Muscle layer of colon (tissue), 2 donors: ENCODE results near the gene WDR93.
"Not testable (repeated sequence)": the region's sequence is repeated elsewhere in the genome, so short reads cannot be mapped to it uniquely, and the experiment has no call there.

Experiments
- H3K27ac ChIP-seq: one replicate; pipeline ENCODE4 v1.7.0; 2013; ENCODE audit warnings: low read depth, mild to moderate bottlenecking, low read length, moderate library complexity
- H3K27me3 ChIP-seq, 2 donors: one replicate each; pipeline ENCODE4 v1.7.0; 2013; ENCODE audit warnings: low read length in 2 of 2, mild to moderate bottlenecking in 2 of 2; ENCODE audit not compliant: insufficient read depth in 2 of 2, control insufficient read depth in 1 of 2
- H3K36me3 ChIP-seq: one replicate; pipeline ENCODE4 v1.7.0; 2013; ENCODE audit warnings: mild to moderate bottlenecking, low read length; ENCODE audit not compliant: insufficient read depth
- H3K4me1 ChIP-seq: one replicate; pipeline ENCODE4 v1.7.0; 2013; ENCODE audit warnings: mild to moderate bottlenecking, low read length; ENCODE audit not compliant: insufficient read depth
- H3K4me3 ChIP-seq, 2 donors: one replicate each; pipeline ENCODE4 v1.7.0; 2013; ENCODE audit warnings: low read length in 2 of 2, low read depth in 1 of 2, mild to moderate bottlenecking in 1 of 2, moderate library complexity in 1 of 2
- H3K9ac ChIP-seq: one replicate; pipeline ENCODE4 v1.7.0; 2013; ENCODE audit warnings: low read length
- H3K9me3 ChIP-seq: one replicate; pipeline ENCODE4 v1.7.0; 2013; ENCODE audit warnings: mild to moderate bottlenecking, low read length
- donor health status: abdominal sarcoma.
- donor health status: Adenocarcinoma of cecum.

Gene WDR93

DNA sequence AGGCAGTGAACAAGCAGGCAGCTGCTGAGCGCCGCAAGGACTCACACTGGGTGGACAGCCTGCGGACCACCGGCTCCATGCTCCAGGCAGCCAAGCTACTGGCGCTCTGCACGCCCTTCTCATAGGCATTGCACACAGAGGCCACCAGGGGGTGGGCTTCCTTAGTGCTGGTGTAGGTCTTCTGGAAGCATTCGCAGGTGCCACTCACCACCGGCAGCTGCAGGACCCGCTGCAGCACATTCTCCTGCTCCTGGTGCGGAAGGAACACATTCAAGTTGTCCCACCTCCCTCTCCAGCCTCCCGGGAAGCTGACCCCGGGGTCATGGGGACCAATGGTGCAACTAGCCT is 17.5 kb upstream of the WDR93 start:
- Histone ChIP-seq H3K27me3 (no peaks in the 10 kb centered on the region), H3K36me3 (no peaks in the 10 kb centered on the region), H3K9me3 (no peaks in the 10 kb centered on the region), H3K9ac (no peak overlapping the region), H3K4me3 (no peak overlapping the region), H3K27ac (no peak overlapping the region), H3K4me1 (peaks cover 8% of the 10 kb centered on the region)

DNA sequence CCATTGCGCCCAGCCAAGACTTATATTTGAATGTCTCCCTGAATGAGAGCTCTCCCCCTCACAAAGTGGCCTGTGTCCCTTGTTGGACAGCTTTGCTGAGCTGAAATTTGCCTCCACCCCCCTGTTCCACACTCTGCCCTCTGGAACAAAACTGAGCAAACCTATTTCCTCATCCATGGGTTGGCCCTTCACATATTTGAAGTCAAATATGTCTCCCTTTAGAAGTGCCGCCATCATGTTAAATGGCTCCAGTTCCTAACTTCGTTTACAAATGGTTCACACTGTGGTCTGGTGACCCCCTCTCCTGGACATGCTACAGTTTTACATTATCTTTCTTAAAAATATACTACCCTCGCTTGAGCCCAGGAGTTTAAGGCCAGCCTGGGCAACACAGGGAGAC is 16.1 kb upstream of the WDR93 start:
- Histone ChIP-seq H3K27ac (no peak overlapping the region), H3K9me3 (no peaks in the 10 kb centered on the region), H3K4me1 (peaks cover 8% of the 10 kb centered on the region), H3K4me3 (no peak overlapping the region), H3K36me3 (no peaks in the 10 kb centered on the region), H3K27me3 (no peaks in the 10 kb centered on the region), H3K9ac (no peak overlapping the region)

DNA sequence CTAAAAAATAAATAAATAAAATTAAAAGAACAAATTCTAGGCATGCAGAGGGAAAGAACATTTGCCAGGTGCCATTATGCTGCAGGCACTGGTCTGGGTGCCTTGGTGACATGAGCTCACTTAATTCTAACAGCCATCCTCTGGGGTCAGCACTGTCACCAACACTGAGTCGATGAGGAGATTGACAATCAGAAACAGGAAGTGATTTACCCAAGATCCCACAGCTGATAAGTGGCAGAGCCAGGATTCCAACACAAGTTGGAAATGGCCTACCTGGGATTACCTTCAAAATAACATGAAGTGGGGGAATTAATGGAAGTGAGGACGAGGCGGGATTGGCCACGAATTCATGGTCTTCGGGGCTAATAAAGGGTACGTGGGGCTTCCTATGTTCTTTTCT is 15.0 kb upstream of the WDR93 start:
- no peaks in the 10 kb centered on the region for H3K9me3 ChIP-seq
- no peaks in the 10 kb centered on the region for H3K27me3 ChIP-seq
- no peak overlapping the region for H3K27ac ChIP-seq
- H3K4me3 ChIP-seq = no peak overlapping the region
- H3K4me1 ChIP-seq = peaks cover 18% of the 10 kb centered on the region
- H3K36me3 ChIP-seq = no peaks in the 10 kb centered on the region
- H3K9ac ChIP-seq = no peak overlapping the region

DNA sequence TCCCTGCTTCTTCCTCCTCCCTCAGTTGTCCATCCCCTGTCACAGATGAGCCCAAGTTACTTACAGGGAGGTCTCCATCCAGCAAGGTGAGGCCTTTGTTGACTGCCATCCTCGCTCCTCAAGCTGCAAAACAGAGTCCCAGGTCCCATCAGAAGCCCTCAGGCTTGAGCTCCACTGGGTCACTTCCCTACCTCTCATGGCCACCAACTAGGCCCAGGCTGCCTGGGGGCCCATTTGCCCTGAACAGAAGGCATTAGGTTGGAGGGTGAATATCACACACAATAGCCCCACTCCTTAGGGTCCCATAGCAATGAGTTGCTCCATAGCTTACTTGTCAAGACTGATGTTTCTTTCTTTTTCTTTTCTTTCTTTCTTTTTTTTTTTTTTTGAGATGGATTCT is 13.2 kb upstream of the WDR93 start:
- peaks cover 24% of the 10 kb centered on the region for H3K4me1 ChIP-seq
- no peaks in the 10 kb centered on the region for H3K27me3 ChIP-seq
- H3K27ac ChIP-seq = no peak overlapping the region
- H3K36me3 ChIP-seq = peaks cover 2% of the 10 kb centered on the region
- no peaks in the 10 kb centered on the region for H3K9me3 ChIP-seq
- no peak overlapping the region for H3K9ac ChIP-seq
- no peak overlapping the region for H3K4me3 ChIP-seq

DNA sequence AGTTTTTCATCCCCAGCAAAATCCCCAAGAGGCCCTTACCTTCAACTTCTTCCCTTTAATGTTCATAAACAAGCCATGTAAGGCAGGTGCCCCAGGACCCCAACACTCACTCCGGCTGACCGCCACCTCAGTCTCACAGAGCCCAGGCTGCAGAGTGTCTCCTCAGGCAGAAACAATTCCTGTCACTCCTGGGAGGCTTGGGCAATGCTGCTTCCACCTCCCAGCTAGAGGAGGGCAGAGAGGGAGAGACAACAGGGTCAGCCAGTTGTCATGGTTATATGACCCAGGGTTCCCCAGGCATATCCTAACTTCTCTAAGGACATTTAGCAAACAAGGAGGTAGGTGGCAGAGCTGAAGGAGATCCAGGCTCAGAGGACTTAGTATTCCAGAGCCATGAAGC is 11.4 kb upstream of the WDR93 start, which contains the start of gene PLIN1:
Gene PLIN1, minus strand, starts transcription at position 156 of the 400 bp plus-strand sequence. CDS start 1,878 bp downstream, outside the sequence.
- no peaks in the 10 kb centered on the region for H3K9me3 ChIP-seq
- H3K27ac ChIP-seq = no peak within 1 kb of the TSS
- peaks cover 19% of the 10 kb centered on the region for H3K4me1 ChIP-seq
- H3K36me3 ChIP-seq = peaks cover 8% of the 10 kb centered on the region
- H3K27me3 ChIP-seq = no peaks in the 10 kb centered on the region
- H3K9ac ChIP-seq = no peak within 1 kb of the TSS
- no peak within 1 kb of the TSS for H3K4me3 ChIP-seq

DNA sequence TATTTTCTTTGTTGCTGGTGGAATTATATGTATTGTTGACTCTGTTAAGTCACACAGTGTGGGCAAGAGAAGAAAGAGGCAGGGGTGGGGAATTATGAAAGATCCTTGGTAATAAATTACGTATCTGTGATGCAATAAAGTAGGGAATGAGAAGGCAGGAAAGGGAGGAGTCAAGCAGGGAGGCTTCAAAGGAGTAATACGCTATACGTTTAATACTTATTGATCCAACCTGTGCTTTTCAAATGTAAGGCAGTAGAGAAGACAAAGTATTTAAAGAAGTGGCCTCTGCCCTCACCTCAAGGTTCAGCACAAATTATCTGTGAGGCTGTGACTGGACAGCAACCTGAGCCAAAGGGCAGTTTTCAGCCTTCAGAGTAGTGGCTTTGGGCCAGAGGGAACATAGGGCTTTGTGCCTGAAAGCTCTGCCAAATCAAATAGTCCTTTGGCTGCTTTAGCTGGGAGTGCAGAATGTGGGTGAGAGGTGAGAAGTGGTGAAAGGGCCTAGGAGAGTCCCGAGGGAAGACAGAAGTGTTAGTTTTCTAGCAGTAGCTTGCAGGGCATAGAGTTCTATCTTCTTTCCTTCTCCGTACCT is 10.2 kb upstream of the WDR93 start:
- Histone ChIP-seq H3K4me3 (peak overlapping the region in 1 of 2 donors; percentile 2), H3K9ac (no peak overlapping the region)

DNA sequence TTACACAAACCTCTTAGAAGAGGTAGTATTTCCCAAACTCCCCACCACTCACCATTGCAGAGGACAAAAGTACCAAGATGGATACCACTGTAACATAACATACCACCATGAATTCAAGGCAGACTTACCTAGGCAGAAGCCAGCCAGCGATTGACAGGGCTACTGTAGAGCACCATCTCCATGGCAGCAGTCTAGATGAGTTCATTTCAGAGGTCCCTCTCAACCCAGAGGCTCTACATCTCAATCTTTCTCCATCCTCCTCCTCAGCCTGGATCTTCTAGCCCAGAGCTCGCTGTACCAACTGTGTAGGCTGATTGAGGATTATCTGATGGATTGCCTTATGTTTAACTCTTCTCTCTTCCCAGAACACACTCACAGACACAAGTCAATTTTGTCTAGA is 9.5 kb upstream of the WDR93 start:
- H3K9ac ChIP-seq = no peak overlapping the region
- peaks cover 19% of the 10 kb centered on the region for H3K4me1 ChIP-seq
- H3K27ac ChIP-seq = peak overlapping the region; percentile 41
- no peaks in the 10 kb centered on the region for H3K9me3 ChIP-seq
- no peaks in the 10 kb centered on the region for H3K27me3 ChIP-seq
- H3K36me3 ChIP-seq = peaks cover 19% of the 10 kb centered on the region
- peak overlapping the region in 1 of 2 donors; percentile 2 for H3K4me3 ChIP-seq

More for the DNA sequence above, 10.2 kb upstream of the WDR93 start:
- Histone ChIP-seq H3K27me3 (no peaks in the 10 kb centered on the region), H3K4me1 (peaks cover 19% of the 10 kb centered on the region), H3K9me3 (no peaks in the 10 kb centered on the region), H3K27ac (peak overlapping the region; percentile 41), H3K36me3 (peaks cover 16% of the 10 kb centered on the region)

DNA sequence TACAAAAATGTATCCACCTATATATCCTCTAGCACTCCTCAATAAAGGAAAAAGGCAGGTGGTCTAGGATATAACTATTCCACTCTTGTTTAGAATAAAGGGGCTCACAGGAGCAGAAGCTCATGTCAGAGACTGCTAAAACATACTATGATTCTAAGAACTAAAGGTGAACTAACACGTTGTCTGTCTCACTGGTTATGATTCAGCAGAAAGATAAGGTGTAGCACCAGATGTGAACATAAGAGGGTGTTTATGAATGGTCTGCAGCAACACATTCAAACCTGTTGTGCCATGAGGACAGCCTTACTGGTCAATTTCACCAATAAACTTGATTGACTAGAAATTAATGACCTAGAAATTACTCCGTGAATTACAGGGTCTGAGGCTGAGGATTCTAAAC is 4.6 kb upstream of the WDR93 start:
- peaks cover 12% of the 10 kb centered on the region for H3K4me1 ChIP-seq
- no peak overlapping the region for H3K9ac ChIP-seq
- peaks cover 21% of the 10 kb centered on the region for H3K36me3 ChIP-seq
- H3K9me3 ChIP-seq = no peaks in the 10 kb centered on the region
- no peak overlapping the region for H3K4me3 ChIP-seq
- no peaks in the 10 kb centered on the region for H3K27me3 ChIP-seq
- H3K27ac ChIP-seq = no peak overlapping the region

DNA sequence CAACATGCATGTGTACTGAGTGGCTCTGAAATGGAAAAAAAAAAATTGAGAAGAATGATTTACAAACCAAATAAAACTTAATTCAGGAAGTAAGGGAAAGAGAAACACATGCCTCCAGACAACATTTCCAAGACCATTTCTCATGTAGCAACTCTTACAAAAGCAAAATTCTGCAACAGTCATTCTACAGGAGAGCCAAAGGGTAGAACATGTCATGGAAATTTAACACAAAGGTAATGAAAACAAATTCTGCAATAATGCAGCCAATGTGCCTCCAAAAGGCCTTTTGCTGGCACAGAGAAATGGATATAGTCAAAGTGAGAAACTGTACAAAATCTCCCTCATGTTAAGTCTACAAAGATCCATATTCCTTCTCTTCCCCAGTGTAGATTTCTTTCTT is 4.1 kb upstream of the WDR93 start:
- Histone ChIP-seq H3K9ac (no peak overlapping the region), H3K36me3 (peaks cover 21% of the 10 kb centered on the region), H3K4me1 (peaks cover 7% of the 10 kb centered on the region), H3K27ac (no peak overlapping the region), H3K9me3 (no peaks in the 10 kb centered on the region), H3K4me3 (no peak overlapping the region), H3K27me3 (no peaks in the 10 kb centered on the region)

DNA sequence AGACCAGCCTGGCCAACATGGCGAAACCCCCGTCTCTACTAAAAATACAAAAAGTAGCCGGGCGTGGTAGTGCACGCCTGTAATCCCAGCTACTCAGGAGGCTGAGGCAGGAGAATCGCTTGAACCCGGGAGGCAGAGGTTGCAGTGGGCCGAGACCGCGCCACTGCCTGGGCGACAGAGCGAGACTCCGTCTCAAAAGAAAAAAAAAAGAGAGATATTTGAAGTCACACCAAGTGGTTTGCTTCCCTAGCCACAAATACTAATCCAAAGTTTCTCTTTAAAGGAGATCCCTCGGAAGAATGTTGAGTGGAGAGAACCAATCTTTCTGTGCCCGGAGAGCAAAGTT is 708 bp upstream of the WDR93 start:
- not testable (repeated sequence) for H3K36me3 ChIP-seq, H3K9me3 ChIP-seq, H3K27me3 ChIP-seq, H3K4me1 ChIP-seq
- Histone ChIP-seq H3K4me3 (peak overlapping the region; percentile 68 to 80), H3K9ac (peak overlapping the region; percentile 50), H3K27ac (peak overlapping the region; percentile 57)

DNA sequence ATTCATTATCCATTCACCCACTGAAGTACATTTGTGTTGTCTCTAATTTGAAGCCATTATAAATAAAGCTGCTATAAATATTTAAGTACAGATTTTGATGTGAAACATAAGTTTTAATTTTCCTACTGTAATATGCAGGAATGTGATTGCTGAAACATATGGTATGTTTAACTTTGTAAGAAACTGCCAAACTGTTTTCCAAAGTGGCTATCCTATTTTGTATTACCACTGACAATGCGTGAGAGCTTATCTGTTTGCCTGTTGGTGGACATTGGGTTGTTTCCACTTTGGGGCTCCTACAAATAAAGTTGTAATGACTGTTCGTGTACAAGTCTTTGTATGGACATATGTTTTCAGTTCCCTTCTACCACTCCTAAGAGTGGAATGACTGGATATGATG is 2.5 kb downstream of the WDR93 start:
- Histone ChIP-seq H3K4me3 (no peak overlapping the region), H3K4me1 (peaks cover 7% of the 10 kb centered on the region), H3K9me3 (no peaks in the 10 kb centered on the region), H3K27me3 (no peaks in the 10 kb centered on the region), H3K27ac (no peak overlapping the region), H3K9ac (no peak overlapping the region), H3K36me3 (no peaks in the 10 kb centered on the region)

DNA sequence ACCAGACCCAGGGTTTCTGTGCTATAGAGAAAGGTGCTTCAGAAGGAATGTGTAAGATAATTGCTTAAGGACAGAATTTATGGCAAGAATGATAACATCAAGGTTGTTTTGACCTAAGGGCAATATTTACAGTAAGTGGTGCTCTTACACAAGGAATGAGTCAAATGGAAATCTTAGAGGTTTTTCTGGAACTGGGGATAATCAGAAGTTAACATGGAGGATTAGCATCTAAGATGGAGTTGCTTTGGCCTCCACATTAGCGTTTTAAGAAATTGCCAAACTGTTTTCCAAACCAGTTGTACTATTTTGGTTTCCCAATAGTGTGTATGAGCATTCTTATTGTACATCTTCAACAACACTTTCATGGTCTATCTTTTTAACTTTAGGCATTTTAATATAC is 3.1 kb downstream of the WDR93 start:
- Histone ChIP-seq H3K36me3 (no peaks in the 10 kb centered on the region), H3K9ac (no peak overlapping the region), H3K4me3 (no peak overlapping the region), H3K27ac (no peak overlapping the region), H3K27me3 (no peaks in the 10 kb centered on the region), H3K9me3 (no peaks in the 10 kb centered on the region), H3K4me1 (peaks cover 7% of the 10 kb centered on the region)
